PC-3 (cell line): ENCODE results near the gene GDNF.

Experiments used
- EZH2 ChIP-seq: fragments of 300-600 bp; sonication (generic); IDR thresholded peaks from one replicate; pipeline ENCODE4 v1.6.1; 2017; ENCODE audit warnings: antibody characterized with exemption, mild to moderate bottlenecking, low read length; ENCODE audit not compliant: unreplicated experiment
- EZH2phosphoT487 ChIP-seq: fragments of 300-600 bp; sonication (generic); IDR thresholded peaks from 2 replicates; pipeline ENCODE4 v1.6.1; 2018; ENCODE audit warnings: mild to moderate bottlenecking, antibody characterized with exemption, low read length, borderline replicate concordance
- TF ChIP-seq, protein P1 (sequence below): fragments of 300-600 bp; sonication (generic); conservative IDR thresholded peaks from 2 replicates; pipeline ENCODE4 v1.5.1; 2017; ENCODE audit warnings: antibody characterized with exemption, low read depth, mild to moderate bottlenecking, low read length

DNA sequence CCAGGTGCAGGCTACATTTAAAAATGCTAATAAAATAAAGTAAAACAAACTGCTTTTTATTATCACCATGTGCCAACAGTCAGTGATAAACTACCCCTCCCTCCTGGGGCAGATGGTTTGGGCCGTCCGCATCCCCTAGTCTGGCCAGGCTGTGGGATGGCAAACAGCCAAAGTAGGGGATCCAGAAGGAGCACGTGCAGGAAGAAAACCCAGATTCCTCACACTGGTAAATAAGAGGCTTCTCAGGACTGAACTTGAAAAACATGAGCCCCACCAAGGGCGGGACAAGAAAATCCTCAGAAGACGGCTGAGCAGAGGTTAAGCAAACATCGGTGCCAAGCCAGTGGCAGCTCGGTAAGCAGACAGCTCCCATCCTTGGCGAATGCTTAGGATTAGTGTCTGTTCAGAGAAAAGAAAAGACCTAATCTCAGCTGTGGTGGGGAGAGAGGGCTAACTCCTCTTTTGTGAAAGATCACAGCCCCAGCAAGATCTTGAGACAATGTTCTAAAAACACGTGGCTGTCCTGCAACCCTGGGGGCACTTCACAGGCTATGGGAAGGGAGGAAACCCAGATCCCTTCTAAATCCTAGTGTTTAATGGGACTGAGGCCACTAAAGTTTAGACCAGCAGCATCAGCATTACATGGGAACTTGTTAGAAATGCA is 46.5 kb upstream of the GDNF start:
- TF ChIP-seq, protein P1, sequence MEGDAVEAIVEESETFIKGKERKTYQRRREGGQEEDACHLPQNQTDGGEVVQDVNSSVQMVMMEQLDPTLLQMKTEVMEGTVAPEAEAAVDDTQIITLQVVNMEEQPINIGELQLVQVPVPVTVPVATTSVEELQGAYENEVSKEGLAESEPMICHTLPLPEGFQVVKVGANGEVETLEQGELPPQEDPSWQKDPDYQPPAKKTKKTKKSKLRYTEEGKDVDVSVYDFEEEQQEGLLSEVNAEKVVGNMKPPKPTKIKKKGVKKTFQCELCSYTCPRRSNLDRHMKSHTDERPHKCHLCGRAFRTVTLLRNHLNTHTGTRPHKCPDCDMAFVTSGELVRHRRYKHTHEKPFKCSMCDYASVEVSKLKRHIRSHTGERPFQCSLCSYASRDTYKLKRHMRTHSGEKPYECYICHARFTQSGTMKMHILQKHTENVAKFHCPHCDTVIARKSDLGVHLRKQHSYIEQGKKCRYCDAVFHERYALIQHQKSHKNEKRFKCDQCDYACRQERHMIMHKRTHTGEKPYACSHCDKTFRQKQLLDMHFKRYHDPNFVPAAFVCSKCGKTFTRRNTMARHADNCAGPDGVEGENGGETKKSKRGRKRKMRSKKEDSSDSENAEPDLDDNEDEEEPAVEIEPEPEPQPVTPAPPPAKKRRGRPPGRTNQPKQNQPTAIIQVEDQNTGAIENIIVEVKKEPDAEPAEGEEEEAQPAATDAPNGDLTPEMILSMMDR, result no peak
- TF ChIP-seq EZH2 (no peak), EZH2phosphoT487 (no peak)
